ENCODE data around the gene PKIG.

Gene PKIG

GRCh38 chr20:44616604-44616964, 34.2 kb downstream of the PKIG start:
- DNase-seq (ENCODE audit: low read depth, low spot score), result no peak

- no peak for DNase-seq (ENCODE audit: low read depth, low spot score)
These were observed 35.9 kb downstream of the PKIG start for GRCh38 chr20:44618318-44618731.

DNA sequence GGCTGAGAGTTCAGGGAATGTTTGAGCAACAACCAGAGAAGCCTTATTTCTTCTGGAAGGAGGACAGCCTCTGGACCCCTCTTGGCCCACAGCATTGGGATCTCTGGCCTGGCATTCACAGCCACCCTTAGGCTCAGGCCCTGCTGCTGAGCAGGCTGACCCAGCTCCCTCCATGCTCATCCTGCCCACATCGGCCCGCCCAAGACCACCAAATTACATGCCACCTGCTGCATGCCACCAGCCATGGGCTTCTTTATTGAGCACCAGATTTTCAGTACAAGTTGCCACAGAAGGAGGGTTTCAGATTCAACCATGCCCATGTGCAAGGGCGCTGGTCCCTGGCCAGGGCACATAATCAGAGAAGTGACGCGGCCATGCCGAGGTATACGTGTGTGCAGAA, 36.9 kb downstream of the PKIG start:
- no peak for DNase-seq (ENCODE audit: low read depth, low spot score)

- no peak for DNase-seq (ENCODE audit: low read depth, low spot score)
These were observed 37.7 kb downstream of the PKIG start for GRCh38 chr20:44620030-44620429.

DNA sequence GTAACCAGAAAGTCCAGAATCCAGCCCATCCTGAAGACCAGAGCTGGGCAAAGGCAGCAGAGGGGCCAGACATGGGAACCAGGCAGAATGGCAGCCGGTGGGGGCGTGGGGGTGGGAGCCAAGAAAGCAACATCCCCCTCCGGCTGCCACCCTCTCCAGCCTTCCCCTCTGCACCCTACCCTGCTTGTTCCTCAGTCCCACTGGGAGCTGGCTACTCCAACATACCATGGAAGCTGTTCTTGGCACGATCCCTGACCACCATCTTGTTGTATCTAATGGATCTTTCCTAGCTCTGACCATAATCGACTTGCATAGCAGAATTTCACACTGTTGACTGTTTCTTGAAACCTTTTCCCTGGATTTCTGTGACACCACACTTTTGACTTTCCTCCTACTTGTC, 38.9 kb downstream of the PKIG start:
- DNase-seq (ENCODE audit: low read depth, low spot score), result no peak

GRCh38 chr20:44621939-44622338, 39.6 kb downstream of the PKIG start:
- no peak for DNase-seq (ENCODE audit: low read depth, low spot score)

- DNase-seq (ENCODE audit: low read depth, low spot score), result no peak
These were observed 40.3 kb downstream of the PKIG start for GRCh38 chr20:44622501-44623270.

DNA sequence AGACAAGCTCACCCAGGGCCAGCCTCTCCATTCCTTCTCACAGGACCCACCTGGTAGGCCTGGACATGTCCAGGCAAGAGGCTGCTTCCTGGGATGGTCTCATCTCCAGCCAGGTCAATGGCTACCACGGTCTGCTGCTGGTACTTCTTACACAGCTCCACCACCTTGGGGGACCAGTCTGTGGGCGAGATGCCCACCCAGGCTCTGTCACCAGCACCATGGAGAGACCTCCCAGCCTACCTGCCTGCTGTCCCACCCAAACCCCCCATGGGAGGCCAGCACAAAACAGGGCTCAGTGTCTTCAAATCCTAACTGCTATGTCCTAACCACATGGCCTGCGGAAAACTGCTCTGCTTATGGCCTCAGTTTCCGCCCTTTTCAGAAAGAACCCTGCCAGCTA, 41.8 kb downstream of the PKIG start:
- DNase-seq (ENCODE audit: low read depth, low spot score), result no peak

- DNase-seq (ENCODE audit: low read depth, low spot score), result no peak
These were observed 42.4 kb downstream of the PKIG start for GRCh38 chr20:44624743-44625271.

GRCh38 chr20:44625361-44625760, 43.0 kb downstream of the PKIG start:
- no peak for DNase-seq (ENCODE audit: low read depth, low spot score)

GRCh38 chr20:44626278-44626677, 43.9 kb downstream of the PKIG start:
- no peak for DNase-seq (ENCODE audit: low read depth, low spot score)

DNA sequence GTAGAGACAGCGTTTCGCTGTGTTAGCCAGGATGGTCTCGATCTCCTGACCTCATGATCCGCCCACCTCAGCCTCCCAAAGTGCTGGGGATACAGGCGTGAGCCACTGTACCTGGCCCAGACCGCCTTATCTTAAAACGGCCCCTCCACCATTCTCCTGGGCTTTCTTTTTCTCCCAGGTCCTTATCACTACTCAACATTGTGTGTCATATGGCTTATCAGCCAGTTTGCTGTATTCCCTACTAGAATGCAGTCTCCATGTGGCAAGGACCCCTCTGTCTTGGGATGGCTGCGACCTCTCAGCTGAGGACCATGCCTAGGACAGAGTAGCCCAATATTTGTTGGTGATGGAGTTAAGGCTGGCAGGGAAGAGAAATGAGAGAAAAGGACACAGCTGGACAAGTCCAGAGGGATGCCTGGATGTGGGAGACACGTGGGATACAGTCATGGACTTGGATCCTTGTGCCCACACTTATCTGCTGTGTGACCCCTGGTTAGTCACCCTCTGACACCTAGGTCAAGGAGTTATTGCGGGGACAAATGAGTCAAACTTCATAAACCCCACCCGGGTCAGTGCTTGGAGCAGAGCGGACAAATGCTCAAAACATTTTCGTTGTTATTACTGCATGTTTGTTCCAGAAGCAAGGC, 45.1 kb downstream of the PKIG start:
- no peak for DNase-seq (ENCODE audit: low read depth, low spot score)

DNA sequence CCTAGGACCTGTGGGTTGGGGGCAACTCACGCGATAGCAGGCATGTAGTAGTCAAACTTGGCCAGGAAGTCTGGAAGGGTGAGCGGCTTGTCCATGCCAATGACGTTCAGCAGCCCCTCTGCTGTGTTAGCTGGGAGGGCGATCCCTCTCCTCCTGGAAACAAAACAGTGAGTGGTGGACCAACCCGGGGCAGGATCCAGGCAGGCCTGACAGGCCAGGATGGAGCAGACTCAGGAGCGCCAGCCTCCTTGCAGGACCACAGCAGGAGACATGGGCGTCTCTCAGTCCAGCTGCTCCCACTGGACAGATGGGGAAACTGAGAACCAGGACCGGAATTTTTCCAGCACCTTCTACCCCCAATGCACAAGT, 46.6 kb downstream of the PKIG start:
- no peak for DNase-seq (ENCODE audit: low read depth, low spot score)

- no peak for DNase-seq (ENCODE audit: low read depth, low spot score)
These were observed 47.2 kb downstream of the PKIG start for GRCh38 chr20:44629542-44629941.

DNA sequence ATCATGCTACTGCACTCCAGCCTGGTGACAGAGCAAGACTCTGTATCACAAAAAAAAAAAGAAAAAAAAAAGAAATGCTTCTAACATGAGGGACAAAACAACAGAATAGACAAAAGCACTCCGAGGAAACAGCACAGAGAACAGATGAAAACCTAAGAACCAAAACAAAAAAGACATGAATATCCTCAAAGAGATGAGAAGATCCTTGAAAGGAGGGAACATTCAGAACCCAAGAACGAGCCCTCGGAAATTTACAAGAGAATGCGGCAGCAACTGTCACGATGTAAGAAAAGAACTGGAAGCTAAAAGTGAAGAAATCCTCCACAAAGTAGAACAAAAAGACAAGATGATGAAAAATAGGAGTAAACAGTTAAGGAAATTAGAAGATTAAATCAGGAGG, 47.9 kb downstream of the PKIG start:
- DNase-seq (ENCODE audit: low read depth, low spot score), result no peak

- no peak for DNase-seq (ENCODE audit: low read depth, low spot score)
These were observed 49.8 kb downstream of the PKIG start for GRCh38 chr20:44632103-44632752.

DNA sequence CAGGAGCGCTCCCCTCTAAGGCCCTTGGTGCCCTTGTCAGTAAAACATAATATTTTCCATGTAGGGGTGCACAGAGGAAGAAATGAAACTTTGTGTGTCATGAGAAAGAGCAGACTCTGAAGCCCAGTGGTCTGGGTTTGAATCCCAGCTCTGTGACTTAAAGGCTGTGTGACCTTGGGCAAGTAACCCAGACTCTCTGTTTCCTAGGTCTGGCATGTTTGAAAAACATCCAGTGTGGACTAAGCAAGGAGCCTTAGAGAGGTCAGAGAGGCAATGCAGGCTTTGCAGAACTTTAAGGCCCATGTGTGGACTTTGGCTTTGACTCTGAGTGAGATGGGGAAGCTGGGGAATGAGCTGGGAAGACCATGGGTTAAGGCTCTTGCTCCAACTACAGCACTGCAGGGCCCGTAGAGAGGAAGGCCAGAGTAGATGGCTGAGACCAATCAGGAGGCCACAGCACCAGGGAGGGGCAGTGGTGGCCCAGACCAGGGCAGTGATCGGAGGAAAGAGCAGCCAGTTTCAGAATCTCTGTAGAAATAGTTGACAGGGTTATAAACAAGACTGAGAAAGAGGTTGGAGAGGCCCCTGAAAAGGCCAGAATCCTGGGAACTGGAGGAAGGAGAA, 50.9 kb downstream of the PKIG start:
- no peak for DNase-seq (ENCODE audit: low read depth, low spot score)

DNA sequence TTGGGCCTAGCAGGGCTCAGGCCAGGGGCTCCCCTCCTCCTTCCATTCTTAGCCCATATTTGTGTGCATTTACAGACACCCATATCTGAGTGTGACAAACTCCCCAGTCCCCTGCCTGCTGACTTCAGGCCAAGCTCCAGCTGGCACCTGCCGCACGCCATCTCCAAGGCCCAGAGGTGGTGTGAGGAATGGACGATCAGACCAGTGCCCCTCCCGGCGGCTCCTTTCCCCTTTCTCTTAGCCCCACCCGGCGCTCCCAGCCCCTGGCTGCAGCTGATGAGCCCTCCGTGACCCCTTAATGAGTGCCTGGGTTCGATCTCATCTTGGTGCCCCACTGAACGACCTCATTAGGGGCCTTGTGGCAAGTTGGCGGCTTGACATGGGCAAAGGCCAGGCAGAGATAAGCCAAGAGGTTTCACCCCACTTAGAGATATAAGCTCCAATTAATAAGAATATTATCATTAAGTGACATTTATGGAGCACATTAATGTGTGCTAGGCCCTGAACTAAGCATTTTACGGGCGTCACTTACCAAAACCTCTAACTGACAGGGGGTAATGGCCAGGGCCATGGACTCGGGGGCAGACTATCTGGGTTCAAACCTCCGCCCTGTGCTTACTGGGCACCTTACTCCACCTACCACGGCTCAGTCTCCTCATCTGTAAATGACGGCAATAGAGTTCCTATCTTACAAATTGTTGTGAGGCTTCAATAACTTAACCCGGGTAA, 51.7 kb downstream of the PKIG start:
- DNase-seq (ENCODE audit: low read depth, low spot score), result no peak

DNA sequence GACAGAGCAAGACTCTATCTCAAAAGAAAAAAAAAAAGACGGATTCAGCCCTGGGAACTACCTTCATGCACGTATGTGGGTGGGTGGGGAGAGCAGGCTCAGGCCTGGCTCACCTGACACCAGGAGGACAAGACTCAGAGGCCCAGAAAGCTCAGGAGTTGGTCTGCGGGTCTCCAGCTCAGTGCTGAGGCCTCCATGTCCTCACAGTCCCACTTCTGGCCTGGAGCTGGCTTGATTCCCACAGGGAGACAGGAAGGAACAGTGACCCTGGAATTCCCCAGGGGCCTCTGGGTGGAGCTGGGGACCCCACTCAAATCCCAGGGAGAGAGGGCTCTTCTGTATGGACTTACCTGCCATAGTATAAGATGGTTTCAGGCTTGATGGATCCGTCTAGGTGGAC, 53.5 kb downstream of the PKIG start:
- no peak for DNase-seq (ENCODE audit: low read depth, low spot score)

- DNase-seq (ENCODE audit: low read depth, low spot score), result no peak
These were observed 54.7 kb downstream of the PKIG start for GRCh38 chr20:44637042-44637441.

- DNase-seq (ENCODE audit: low read depth, low spot score), result no peak
These were observed 55.4 kb downstream of the PKIG start for GRCh38 chr20:44637522-44638372.

All from activated CD4-positive, CD25-positive, alpha-beta regulatory T cell treated with anti-CD3 and anti-CD28 coated beads, Interleukin-2, amount 50 U/mL, for 16 hours (primary cell).